ENCODE results near the gene IDI2. TPM values are rescaled to one million over a fixed set of nuclear protein-coding genes. Genes with fewer than 3 reads are reported as not detected.

Gene IDI2
- total RNA-seq, 3 donors from 2014 or later, result not detected

- no peaks in the 10 kb centered on the region for H3K9me3 ChIP-seq
These were observed 919 bp upstream of the IDI2 start for GRCh38 chr10:1026578-1026977.

GRCh38 chr10:1024103-1024502 lies 1.6 kb downstream of the IDI2 start:
- H3K4me3 ChIP-seq, result no peak overlapping the region

More at GRCh38 chr10:1026578-1026977, 919 bp upstream of the IDI2 start:
- intact Hi-C loops (cut with DNase I, micrococcal nuclease), result no loop called here
- H3K4me1 ChIP-seq (ENCODE audit: low read depth), result no peaks in the 10 kb centered on the region
- DNase-seq (no peak), ATAC-seq (no peak)
- no peak overlapping the region for H3K4me3 ChIP-seq
- no peaks in the 10 kb centered on the region for H3K36me3 ChIP-seq (ENCODE audit: low read depth)
- no peak for TF ChIP-seq CTCF (IDR thresholded peaks at IDR 0.05)

GRCh38 chr10:1022413-1022812 lies 3.2 kb downstream of the IDI2 start:
- no peak for DNase-seq
- ATAC-seq, result no peak
- TF ChIP-seq CTCF (IDR thresholded peaks at IDR 0.05), result no peak
- intact Hi-C loops (cut with DNase I, micrococcal nuclease), result no loop called here
- Histone ChIP-seq H3K9me3 (no peaks in the 10 kb centered on the region), H3K4me1 (ENCODE audit: low read depth) (no peaks in the 10 kb centered on the region), H3K4me3 (no peak overlapping the region), H3K36me3 (ENCODE audit: low read depth) (no peaks in the 10 kb centered on the region)

More at GRCh38 chr10:1024103-1024502, 1.6 kb downstream of the IDI2 start:
- Histone ChIP-seq H3K36me3 (ENCODE audit: low read depth) (no peaks in the 10 kb centered on the region), H3K4me1 (ENCODE audit: low read depth) (no peaks in the 10 kb centered on the region), H3K9me3 (no peaks in the 10 kb centered on the region)
- intact Hi-C loops (cut with DNase I, micrococcal nuclease), result no loop called here
- no peak for DNase-seq
- no peak for TF ChIP-seq CTCF (IDR thresholded peaks at IDR 0.05)
- ATAC-seq, result no peak

- no peak for TF ChIP-seq CTCF (IDR thresholded peaks at IDR 0.05)
- ATAC-seq, result no peak
- Histone ChIP-seq H3K36me3 (ENCODE audit: low read depth) (no peaks in the 10 kb centered on the region), H3K9me3 (no peaks in the 10 kb centered on the region), H3K4me1 (ENCODE audit: low read depth) (no peaks in the 10 kb centered on the region), H3K4me3 (no peak overlapping the region)
- intact Hi-C loops (cut with DNase I, micrococcal nuclease), result no loop called here
- DNase-seq, result no peak
These were observed 4.7 kb downstream of the IDI2 start for GRCh38 chr10:1020958-1021357.

- H3K36me3 ChIP-seq (ENCODE audit: low read depth), result no peaks in the 10 kb centered on the region
- no peak for DNase-seq
- H3K4me3 ChIP-seq, result no peak overlapping the region
- no peak for TF ChIP-seq CTCF (IDR thresholded peaks at IDR 0.05)
- ATAC-seq, result no peak
- intact Hi-C loops (cut with DNase I, micrococcal nuclease), result no loop called here
- H3K4me1 ChIP-seq (ENCODE audit: low read depth), result no peaks in the 10 kb centered on the region
- H3K9me3 ChIP-seq, result no peaks in the 10 kb centered on the region
These were observed 5.2 kb downstream of the IDI2 start for GRCh38 chr10:1020460-1020859.

- intact Hi-C loops (cut with DNase I, micrococcal nuclease), result no loop called here
- Histone ChIP-seq H3K4me3 (no peak overlapping the region), H3K9me3 (no peaks in the 10 kb centered on the region), H3K4me1 (ENCODE audit: low read depth) (no peaks in the 10 kb centered on the region), H3K36me3 (ENCODE audit: low read depth) (no peaks in the 10 kb centered on the region)
- no peak for DNase-seq
- no peak for ATAC-seq
- TF ChIP-seq CTCF (IDR thresholded peaks at IDR 0.05), result no peak
These were observed 6.3 kb downstream of the IDI2 start for GRCh38 chr10:1019362-1019761.
